Right forelimb (tissue), 1 donor: ENCODE data around the gene PQBP1.
A peak's percentile ranks its signal among the peaks of the same experiment; 100 is the strongest.
"Not testable (repeated sequence)": the region's sequence is repeated elsewhere in the genome, so short reads cannot be mapped to it uniquely, and the experiment has no call there.

ENCODE experiments used
- DNase-seq: peaks from one replicate; pipeline ENCODE4 v3.0.0-alpha.2; 2018

PQBP1 gene, protein sequence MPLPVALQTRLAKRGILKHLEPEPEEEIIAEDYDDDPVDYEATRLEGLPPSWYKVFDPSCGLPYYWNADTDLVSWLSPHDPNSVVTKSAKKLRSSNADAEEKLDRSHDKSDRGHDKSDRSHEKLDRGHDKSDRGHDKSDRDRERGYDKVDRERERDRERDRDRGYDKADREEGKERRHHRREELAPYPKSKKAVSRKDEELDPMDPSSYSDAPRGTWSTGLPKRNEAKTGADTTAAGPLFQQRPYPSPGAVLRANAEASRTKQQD

DNA sequence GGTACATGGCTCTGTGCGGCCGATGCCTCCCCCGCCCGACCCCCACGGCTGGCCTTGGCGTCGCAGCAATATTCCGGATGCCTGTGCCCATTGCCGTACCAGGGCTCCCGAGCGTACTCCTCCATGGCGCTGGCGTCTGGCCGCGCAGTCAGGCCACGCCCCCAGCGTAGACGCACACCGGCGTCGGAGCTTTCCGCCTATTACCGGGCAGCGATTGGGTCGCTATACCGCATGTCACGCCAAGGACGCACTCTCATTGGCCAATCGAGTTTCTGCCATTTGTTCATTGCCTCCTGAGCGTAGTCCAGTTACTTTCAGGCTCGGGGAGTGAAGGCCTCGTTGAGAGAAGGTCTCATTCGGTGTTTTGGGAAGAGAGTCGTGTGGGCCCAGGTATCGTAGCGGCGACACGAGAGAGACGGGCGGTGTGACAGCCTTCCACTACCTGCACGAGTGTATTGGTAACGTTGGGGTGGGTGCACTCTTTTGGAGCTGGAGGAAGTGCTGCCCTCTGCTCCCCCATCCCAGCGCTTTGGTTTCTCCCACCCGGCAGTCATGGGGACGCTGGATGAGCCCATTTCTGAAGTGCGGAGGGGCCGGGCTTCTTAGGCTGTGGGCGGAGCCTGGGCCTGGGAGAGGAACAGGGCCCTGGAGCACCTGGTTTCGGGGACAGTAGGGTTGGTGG lies at the start of gene PQBP1, which contains the start of gene TIMM17B:
Gene PQBP1 (plus strand): TSS at position 306 of the 682 bp plus-strand sequence. CDS start 580 bp downstream, outside the sequence.
Gene TIMM17B (minus strand): TSS at position 144 of the 682 bp plus-strand sequence. CDS start 19 bp downstream, at position 125.
- peak; percentile 91 for DNase-seq

DNA sequence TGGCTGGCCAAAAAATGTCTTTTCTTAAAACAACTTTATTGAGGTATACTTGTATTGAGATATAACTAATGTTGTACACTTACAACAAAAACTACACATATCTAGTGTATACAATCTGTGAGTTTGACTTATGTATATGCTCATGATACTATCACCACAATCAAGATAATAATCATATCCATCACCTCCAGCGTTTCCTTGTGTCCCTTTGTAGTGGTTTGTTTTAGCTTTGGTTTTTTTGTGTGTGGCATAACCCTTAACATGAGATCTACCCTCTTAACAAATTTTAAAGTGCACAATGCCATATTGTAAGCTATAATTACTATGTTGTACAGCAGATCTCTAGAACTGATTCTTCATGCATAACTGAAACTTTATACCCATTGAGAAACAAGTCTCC lies 48.9 kb upstream of the PQBP1 start:
- DNase-seq = no peak

DNA sequence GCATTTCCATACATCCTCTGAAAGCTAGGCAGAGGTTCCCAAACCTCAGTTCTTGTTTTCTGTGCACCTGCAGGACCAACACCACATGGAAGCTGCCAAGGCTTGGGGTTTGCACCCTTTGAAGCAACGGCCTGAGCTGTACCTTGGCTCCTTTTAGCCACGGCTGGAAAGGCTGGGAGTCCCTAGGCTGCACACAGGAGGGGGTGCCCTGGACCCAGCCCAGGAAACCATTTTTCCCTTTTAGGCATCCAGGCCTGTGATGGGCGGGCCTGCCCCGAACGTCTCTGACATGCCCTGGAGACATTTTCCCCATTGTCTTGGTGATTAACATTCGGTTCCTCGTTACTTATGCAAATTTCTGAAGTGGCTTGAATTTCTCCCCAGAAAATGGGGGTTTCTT lies 44.9 kb upstream of the PQBP1 start:
- no peak for DNase-seq

DNA sequence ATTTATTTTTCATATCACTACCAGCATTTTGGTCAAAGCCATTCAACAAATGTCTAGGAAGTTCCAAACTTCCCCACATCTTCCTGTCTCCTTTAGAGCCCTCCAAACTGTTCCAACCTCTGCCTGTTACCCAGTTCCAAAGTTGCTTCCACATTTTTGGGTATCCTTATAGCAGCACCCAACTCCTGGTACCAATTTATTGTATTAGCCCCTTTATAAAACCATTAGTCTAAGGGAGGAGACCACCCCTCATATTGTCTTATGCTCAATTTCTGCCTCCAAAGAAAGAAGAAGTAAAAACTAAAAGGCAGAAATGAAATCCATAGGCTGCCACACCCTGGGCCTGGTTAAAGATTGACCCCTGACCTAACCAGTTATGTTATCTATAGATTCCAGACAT lies 44.2 kb upstream of the PQBP1 start:
- not testable (repeated sequence) for DNase-seq

DNA sequence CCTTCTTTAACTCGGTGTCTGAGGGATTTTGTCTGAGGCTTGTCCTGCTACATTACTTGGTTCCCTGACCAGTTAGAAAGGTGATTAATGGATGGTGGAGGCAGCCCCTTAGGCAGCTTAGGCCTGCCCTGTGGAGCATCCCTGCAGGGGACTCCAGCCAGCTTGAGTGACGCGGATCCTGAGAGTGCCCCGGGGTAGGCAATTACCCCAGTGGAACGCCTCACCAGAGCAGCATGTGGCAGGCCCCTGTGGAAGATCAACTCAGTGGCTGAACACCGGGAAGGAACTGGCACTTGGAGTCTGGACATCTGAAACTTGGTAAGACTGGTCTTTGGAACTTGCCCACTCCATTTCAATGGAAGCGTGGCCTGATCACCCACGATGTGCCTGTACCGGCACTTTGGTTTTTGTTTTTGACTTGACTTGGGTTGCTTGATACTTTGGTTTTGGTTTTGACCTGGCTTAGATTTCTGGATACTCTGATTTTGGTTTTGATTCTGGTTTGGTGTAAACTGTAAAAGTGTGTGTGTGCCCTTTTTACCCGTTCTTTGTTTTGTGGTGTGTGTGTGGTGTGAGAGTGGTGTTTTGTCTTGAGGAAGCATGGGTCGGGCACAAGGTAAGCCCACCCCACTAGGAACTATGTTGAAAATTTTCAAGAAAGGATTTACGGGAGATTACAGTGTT lies 43.5 kb upstream of the PQBP1 start:
- not testable (repeated sequence) for DNase-seq

GRCh38 chrX:48854898-48855297 lies 42.8 kb upstream of the PQBP1 start:
- DNase-seq = no peak

DNA sequence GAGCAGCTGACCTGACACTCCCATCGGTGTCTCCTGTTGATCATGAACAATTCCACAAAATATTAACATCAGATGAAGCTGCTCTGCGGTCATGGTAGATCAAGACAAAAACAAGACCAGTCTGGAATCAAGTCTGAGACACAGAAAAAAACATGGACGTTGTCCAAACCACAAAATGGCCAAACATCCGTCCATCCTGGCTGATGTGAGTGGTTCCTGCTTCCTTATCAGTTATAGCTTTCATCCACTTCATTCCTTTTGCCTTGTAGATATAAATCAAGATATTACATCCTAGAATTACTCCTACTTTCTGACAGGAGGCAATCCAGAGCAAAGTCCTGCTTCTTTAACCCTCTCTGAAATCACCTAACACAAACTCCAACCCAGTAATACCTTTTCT lies 33.5 kb upstream of the PQBP1 start:
- DNase-seq = no peak

GRCh38 chrX:48872017-48872416 lies 25.7 kb upstream of the PQBP1 start:
- DNase-seq = not testable (repeated sequence)

- not testable (repeated sequence) for DNase-seq
Measured at GRCh38 chrX:48876944-48877343, 20.8 kb upstream of the PQBP1 start.

DNA sequence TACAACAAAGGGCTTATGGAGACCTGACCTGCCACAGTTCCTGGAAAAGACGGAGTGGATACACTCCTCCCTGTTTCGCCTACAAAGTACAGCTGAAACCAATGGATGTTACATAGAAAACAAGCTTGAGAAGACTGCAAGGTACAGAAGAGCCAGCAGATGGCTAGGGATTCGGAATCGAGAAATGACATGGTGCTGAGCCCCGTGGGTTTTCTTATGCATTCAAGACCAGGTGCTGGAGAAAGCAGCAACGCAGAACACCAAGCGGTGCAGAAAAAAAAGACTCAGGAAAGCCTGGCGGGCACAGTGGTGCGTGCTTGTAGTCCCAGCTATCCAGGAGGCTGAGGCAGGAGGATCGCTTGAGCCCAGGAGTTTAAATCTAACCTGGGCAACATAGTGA lies 14.0 kb upstream of the PQBP1 start:
- DNase-seq = no peak

GRCh38 chrX:48886586-48886985 lies 11.1 kb upstream of the PQBP1 start:
- not testable (repeated sequence) for DNase-seq

DNA sequence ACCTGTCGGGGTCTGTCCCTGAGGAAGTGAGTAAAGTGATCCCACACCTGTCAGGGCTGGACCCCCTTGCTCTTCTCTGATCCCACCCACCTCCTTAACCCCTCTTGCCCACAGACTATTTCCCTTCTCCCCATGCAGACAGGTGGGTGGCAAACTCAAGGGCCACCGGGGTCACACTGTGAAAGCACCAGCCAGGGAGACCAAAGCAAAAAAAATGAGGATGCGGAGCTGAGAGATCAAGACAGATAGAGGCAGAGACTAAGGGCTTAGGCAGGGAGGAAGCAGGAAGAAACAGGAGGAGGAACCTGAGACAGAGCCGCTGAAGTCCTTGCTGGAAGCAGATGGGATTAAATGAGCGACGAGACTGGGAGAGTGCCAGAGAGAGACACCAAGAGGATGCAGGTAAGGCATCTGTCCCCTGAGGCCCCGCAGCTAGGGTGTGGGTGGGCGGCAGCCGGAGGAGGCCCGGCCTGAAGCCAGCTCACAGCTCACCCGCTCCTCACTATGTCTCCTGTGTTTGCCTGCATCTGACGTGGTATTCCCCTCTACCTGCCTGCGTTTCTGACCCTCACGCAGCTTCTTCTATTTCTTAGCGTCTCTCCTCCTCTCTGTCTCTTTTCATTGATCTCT lies 7.3 kb upstream of the PQBP1 start:
- DNase-seq = no peak

GRCh38 chrX:48890934-48891401 lies 6.8 kb upstream of the PQBP1 start:
- peak; percentile 52 for DNase-seq

DNA sequence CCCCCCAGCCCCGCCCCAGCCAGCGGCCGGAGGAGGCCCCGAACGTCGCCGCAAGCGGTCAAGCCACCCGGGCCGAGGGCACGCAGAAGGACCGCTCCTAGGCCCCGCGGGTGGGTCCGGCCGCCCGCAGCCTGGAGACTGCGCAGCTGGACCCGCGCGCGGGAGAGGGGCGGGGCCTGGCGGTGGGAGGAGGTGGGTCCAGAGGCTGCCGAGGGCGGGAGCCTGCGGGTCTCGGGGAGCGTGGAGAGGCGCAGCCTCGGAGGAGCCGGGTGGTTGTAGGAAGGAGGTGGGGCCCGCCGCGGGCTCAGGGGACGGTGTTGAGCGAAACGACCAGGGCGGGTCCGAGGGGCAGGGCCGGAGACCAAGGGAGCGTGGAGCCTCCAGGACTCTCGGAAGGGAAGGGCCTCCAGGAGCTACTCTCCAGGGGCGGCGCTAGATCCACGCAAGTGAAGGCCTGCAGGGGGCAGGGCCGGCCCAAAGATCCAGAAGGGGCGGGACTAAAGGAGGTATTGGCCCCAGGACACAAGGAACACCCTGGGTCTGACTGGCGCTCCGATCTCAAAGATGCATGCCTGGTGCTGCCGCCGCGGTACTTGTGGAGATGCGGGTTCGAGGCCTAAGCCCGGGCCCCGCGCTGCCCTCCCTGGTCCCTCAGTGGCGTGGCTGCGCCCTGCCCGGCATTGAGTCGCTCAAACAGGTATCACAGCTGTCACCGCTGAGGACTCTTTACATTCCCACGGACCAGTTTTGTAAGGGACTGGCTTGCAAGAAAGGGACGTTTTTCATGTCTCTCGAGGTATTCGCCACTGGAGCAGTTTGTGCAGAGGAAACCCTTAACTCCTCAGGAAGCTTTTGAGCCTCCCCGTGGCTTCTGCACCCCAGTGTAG lies 6.1 kb upstream of the PQBP1 start:
- peak; percentile 83 for DNase-seq

GRCh38 chrX:48892896-48893295 lies 4.8 kb upstream of the PQBP1 start:
- DNase-seq = no peak

- DNase-seq = no peak
Measured at GRCh38 chrX:48893556-48894348, 4.0 kb upstream of the PQBP1 start.

DNA sequence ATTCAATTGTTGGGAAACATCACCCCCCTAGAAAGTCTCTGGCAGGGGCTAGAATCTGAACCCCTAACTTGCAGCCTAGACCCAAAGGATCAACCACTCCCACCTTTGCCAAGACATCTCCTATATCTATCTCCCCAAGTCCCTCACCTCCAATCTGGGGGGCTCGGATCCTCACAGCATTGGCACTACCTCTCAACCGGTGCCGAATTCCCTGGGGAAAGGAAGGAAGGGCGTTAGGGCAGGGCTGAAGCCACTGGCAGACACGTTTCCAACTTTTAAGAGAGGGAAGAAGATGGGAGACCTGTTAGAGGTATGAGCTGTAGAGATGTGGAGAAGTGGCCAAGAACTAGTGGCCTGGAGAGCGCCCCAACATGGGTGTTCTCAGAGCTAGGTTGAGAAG lies 2.8 kb upstream of the PQBP1 start:
- DNase-seq = no peak

DNA sequence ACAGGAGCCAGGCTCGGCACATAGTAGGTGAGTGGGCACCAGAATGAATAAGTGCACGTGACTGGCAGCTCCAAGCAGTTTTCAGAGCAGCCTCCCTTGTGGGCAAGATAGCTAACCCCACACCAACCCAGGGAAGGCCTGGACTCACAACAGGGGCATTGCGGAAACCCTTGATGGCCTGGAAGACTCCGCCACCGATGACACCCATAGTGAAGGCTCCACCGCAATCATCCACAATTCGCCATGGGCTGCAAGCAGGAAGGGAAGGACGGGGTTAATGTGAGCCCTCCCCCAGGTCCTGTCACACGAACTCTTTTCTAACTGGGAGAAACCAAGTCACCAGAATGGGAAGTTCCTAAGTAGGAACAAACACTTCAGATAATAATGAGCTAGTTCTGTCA lies 1.1 kb upstream of the PQBP1 start:
- DNase-seq = no peak

- DNase-seq = peak; percentile 75
Measured at GRCh38 chrX:48897157-48897624, 539 bp upstream of the PQBP1 start.

GRCh38 chrX:48899078-48899410 lies 1.3 kb downstream of the PQBP1 start:
- no peak for DNase-seq

DNA sequence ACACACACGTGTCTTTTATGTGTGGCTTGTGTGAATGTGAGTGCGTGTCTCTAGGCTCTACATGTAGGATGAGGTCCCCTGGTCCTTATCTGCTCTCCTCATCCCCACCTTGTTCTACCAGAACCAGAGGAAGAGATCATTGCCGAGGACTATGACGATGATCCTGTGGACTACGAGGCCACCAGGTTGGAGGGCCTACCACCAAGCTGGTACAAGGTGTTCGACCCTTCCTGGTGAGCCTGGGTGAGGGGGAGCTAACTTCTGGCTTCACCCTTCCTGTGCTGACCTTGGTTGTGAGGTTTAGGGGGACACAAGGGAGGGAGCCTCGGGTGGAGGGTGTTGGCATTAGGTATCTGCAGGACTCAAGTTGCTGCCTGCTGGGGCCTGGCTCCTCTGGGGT lies 3.3 kb downstream of the PQBP1 start:
- DNase-seq = peak; percentile 11
